C4-2B (cell line): ENCODE results near the gene NAPG.

Source experiments
- CTCF ChIP-seq: fragments of 450-650 bp; conservative IDR thresholded peaks from 2 replicates; pipeline ENCODE4 v1.5.1; 2017; ENCODE audit warnings: mild to moderate bottlenecking
- ZFX ChIP-seq: fragments of 450-650 bp; IDR thresholded peaks from 2 replicates; pipeline ENCODE4 v1.6.1; 2017

- no peak for TF ChIP-seq CTCF
- no peak for TF ChIP-seq ZFX
Observed at GRCh38 chr18:10533111-10533510, 7.3 kb downstream of the NAPG start.
